Hindlimb muscle (tissue), 1 donor: ENCODE results near the gene PLXNA2. TPM values are rescaled to one million over a fixed set of nuclear protein-coding genes. Genes with fewer than 3 reads are reported as not detected.

Experiments used
- DNase-seq: peaks from one replicate; pipeline ENCODE4 v3.0.0-alpha.2; 2013
- polyA plus RNA-seq: library from polyadenylated mRNA; unstranded; fragments of 120-200 nt; gene quantifications from one replicate; pipeline ENCODE4 v1.2.1, GENCODE V29; 2013; ENCODE audit not compliant: insufficient read length

Gene PLXNA2
- polyA plus RNA-seq, 1 donor = 43.8 TPM

DNA sequence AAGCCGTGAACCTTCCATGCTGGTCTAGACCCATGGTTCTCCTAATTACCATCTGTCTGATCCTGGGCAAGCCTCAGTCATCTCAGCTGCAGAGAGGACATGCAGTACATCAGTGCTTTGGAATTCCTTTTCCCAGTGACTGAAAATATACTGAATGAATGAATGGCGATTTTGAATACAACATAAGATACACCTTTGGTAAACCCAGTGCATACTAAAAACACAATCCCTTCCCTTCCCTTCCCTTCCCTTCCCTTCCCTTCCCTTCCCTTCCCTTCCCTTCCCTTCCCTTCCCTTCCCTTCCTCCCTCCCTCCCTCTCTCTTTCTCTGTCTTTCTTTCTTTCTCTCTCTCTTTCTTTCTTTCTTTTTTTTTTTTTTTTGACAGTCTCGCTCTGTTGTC, 21.3 kb upstream of the PLXNA2 start:
- no peak for DNase-seq

DNA sequence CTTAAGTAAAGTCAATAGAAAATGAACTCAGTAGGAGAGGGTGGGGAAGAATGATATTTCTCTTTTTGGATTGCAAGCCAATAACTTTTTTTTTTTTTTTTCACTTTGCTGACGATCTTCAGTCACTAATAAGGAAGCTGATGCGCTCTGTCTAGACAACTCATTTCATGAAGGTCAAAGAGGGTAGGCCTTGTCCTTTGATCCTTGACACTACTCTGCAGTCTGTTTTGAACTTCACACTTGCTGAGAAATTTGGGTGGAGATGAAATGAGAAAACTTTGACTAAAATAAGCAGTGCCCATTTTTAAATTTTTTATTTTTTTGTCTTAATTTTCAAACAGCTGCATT, 20.9 kb upstream of the PLXNA2 start:
- DNase-seq = no peak

DNA sequence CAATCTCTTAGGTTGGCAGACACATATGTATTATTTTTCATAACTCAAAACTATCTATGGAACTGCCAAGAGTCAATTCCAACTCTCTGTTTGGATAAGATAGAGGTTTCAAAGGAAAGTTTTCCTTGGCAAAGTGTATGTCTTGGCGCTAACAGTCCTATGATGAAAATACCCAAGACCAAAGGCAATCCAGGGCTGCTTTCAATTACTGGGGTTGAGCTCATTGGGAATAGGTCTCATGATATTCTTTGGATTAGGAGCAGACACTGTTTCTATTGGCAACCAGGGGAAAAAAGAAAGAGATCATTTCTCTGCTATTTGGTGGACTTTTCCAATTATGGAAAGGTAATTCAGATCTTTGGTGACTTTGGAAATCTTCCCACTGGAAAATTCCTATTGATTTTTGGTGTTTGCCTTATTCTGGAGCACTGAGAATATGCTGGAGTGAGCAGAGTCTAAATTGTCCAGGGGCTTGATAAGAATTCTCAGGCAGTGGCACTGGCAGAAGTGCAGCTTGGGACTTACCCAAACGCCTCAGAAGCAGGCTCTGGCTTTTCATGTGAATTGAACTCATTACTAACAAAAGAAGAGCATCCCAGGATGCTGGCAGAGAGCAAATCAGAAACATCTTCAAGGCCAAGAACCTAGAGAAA, 20.4 kb upstream of the PLXNA2 start:
- DNase-seq = no peak

DNA sequence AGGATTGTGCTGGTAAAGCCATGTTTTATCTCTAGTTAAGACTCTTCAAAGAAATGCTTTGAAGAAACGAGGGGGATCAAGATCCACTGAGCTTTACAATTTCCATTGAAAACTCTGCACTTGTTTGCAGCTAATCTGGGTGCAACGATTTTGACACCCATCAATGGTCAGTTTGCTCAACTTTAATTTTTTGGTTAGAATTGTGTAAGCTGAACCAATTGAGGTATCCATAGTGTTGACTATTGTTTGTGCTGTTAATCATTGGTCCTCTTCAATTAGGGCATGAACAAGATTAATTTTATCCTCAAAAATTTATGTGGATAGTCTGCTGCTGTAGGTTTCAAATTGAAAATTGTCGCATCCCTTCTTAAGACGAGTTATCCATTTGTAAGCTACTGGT, 17.7 kb upstream of the PLXNA2 start:
- no peak for DNase-seq

DNA sequence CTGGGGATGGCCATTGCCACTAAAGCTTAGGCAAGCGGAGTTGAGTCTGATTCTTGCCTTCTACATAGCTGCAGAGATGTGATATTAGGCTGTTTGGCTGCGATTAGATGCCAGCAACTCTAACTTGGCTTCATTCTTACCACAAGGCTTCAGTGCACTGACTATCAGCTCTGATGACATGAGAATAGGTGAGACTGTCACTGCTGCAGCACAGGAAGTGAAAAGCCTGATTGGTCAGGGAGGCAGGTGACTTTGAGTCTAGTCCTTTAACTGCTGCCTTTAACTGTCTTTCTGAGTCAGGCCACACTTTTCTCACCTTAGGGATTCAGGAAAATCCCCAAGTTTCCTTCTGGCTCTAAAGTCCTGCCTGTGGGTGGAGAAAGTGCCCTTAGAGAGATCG, 14.1 kb upstream of the PLXNA2 start:
- no peak for DNase-seq

DNA sequence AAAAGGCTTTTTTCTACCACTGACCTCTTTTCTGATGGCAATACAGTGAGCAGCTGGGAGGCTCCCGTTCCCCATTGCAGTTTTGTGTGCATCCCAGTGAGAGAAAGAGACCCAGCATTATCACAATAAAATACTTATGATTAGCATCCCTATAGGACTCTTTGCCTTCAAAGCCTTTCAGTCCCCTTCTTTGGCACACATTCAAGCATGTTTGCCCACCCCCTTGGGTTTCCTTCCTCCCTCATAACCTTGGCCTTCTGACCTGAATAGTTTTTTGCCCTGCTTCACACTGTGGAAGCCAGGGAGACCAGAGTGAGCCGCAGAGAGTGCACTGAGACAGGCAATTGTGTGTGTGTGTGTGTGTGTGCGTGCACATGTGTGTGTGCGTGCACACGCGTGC, 13.2 kb upstream of the PLXNA2 start:
- DNase-seq = no peak

DNA sequence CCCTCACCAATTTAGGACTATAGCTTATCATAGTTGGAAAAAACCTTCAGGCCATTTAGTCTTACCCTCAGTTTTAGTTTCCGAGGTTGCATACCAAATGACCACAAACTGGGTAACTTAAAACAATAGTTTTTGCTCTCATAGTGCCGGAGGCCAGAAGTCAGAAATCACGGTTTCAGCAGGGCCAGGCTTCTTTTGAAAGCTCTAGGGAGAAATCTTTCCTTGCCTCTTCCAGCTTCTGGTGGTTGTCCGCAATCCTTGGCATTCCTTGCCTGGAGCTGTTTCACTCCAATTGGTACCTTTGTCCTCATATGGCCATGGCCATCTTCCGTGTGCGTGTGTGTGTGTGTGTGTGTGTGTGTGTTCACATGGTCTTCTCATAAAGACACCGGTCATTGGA, 12.4 kb upstream of the PLXNA2 start:
- no peak for DNase-seq

DNA sequence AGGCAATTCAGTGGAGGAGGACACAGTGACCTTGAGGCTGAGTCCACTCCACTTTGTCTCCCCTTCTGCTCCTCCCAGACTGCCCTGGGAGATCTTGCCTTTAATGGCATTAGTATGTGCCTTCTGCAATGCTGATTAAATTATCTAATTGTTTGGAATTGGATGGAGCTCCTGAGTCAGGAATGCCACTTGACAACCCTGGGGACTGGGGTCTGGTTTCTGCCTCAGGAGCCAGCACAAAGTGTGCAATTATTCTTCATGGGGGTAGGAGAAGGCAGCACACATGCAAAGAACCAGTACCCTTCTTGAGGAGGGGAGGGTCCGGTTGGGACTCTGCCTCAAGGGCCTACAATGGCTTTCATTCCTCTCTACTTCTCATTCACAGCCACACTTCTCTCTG, 11.9 kb upstream of the PLXNA2 start:
- DNase-seq = no peak

DNA sequence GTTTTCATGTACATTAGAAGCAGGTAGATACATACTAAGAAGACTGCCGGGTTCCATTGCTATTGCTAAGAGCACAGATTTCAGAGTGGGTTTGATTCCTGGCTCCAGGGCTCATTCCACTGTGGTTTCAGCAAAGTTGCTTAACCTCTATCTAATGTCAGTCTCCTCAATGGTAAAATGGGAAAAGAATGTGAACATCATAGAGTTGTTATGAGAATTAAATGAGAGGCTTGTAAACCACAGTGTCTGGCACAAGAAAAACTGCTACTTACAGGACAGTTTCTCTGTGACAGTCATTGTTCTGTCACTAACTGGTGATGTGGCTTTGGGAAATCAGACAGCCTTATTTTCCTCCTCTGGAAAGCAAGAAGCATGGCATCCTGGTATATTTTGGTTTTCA, 10.7 kb upstream of the PLXNA2 start:
- no peak for DNase-seq

DNA sequence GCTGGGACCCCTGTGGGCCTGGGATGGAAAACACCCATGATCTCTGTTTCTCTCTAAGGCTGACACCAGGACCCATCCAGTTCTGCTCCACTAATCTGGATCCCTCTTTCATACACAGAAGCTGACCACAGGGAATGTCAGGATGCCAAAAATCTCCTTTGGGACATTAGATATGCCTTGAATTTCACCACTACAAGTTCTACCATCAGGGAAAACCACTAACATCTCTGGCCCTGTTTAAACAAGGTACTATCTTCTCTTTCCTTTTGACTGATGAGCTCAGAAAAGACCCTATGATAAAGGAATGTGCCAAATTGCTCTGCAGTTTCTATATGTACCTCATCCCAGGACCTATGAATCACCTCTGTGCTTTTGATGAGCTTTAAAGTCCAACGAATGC, 10.2 kb upstream of the PLXNA2 start:
- no peak for DNase-seq

DNA sequence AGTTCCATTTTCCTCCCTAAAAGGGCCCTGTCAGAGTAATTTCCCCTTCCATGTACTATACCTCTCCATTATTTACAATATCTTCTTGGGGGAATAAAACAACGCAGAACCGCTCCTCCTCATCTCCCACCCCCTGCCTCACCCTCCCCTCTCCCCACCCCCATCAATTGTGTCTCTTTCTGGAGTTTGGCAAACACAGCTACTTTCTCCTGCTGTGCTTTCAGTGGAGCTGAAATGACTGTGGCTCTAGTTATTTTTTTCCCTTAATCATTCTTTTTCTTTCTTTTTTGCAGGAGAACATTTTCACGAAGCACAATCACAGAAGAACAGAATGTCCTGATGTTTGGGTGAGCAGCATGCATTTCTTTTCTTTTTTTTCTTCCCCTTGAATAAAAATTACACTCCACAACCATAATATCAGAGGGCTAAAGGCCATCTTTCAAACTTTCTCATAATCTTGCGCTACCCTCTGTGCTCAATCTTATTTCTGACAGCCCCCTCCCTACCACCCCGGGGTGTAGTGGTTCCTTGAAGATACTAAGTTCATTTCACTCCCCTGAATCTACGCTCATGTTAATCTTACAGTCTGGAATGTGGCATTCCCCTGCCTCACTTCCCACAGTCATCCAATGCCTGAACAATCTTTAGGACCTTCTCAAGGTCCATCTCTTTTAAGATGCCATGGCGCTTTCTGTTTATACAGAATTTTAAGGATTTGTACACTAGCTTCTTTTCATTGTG, 8.8 kb upstream of the PLXNA2 start:
- no peak for DNase-seq

DNA sequence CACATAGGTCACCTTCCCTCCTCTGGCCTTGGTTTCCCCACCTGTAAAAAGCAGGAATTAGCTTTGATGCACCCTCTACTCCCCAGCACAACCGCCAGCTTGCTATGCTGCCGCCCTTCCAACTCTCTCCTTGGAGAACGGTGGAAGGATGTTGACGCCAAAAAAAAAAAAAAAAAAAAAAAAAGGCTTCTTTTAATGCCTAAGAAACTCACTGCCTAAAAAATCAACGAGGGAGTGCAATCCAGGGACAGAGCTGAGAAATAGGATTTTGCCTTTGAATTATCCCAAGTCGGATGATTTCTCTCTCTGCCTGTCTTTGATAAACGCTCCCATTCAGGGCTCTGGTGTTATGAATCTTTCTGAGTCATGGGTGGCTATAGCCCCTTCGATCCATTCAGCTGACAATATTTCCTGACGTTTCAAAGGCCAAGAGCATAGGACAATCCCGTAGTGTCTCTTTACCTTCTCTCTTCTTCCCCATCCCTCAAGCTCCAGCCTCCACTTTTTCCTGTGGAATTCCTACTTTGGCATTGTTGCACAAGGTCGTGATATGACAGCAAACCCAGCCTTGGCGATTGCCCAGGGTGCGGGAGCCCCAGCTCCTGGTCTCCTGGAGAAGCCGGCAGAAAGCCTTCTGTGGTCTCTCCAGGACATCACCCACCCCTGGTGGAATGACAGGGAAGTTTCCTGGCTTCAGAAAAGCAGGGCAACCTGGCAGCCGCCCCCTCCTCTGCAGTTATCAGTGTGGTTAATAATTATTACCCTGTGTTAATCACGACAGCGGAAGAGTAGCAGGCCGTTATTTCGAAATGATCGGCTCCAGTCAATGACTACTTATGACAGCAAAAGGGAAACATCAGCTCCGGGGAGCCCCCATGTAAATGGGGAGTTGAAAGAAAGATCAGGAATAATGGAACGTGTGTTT, 8.0 kb upstream of the PLXNA2 start:
- no peak for DNase-seq

DNA sequence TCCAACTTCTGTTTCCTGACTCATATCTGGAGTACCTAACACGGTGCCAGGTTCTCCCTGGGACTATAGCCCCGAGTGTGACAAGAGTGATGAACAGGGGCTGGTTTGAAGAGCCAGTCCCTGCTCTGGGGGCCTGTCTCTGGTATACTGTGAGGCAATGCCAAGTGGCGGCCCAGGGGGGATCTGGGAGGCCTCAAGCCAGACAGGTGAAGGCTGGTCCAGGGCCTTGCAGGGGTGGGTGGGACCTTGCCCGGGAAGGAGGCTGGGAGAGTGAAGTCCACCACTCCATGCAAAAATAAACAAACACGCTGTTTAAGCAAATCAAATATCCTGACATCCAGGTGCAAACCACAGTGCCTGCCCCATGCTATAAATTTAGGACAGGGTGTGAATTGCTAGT, 6.8 kb upstream of the PLXNA2 start:
- DNase-seq = no peak

DNA sequence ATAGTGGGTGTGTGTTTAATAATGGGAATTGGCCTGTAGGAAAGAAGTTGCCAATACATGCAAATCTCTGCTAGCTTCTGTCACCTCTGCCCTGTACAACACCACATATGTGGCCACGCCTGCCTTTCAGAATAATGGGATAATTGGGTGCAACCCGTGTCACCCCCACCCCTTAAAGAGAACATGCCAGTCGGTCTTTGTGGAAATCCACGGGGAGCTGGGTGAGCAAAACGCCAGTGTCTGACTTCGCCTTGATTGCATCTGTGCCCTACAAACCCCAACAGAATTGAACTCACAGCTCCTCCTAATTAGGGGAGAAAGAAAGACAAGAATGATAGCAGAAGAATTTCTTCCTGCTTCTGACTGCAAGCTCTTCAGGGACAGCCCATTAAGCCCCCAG, 6.4 kb upstream of the PLXNA2 start:
- no peak for DNase-seq

DNA sequence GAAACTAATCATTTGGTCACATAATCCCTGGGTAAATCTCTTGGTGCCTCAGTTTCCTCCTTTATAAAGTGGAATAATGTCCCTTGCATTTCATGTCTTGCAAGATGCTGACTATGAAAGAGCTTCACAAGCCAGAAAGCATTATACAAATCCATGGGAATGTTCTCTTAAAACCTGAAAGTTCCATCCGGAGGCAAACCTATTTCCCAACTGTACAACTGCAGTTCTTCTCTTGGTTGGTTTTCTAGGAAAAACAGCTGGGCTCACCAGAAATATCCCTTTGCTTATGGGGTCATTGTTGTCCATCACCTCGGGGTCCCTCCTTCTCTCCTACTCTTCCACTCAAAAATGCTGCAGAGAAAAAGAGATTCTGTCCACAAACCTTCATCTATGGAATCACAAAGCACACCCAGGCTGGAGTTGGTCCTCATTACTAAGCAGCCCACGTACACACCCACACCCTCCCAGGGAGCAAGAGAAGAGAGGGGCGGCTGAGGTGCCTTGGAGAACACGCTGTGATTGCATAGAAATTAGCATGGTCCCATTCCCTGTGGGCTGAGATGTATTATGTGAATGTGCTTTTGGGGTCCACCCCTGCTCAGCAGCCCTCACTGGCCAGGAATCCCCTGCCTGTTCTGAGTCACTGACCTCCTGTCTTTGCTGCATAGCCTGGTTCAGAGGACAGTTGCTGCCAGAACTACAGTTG, 5.0 kb upstream of the PLXNA2 start:
- DNase-seq = no peak

DNA sequence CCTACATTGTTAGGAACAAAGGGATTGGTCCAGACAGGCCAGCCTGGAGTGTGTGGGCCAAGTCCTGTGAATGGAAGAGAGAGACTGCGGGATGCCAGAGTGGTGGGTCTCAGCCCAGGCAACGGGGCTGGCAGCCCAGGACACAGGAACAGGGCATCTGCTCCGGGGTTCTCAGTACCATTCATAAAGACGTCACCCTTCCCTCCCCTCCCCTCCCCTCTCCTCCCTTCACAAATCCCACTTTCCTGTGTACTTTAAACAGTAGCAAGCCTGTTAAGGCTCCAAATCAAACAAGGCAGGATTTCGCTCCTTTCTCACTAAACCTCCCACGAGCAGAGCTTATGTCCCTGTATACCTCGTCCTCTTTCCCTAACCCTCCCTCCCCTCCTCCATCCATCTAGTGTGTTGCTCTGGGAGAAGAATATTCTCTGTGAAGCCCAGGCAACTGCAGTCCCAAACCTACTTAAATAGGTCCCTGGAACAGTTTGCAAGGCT, 4.2 kb upstream of the PLXNA2 start:
- DNase-seq = no peak

DNA sequence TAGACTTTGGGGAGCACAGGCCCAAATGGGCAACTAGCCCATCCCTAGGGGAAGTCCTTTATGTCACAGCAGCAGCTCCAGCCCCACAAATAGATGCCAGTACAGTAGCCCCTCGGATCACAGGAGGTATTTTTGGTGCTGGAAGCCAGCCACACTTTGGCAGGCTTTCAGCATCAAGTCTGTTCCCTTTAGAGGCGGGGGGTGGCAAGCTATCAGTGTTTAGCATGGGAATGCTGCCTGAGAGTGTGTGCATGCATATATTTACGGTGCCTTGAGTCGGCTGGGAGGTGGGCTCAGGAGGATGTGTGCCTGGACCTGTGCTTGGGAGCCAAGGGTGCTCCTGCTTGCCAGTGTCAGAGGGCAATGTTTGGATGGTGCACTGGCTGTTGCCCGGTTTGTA, 3.5 kb upstream of the PLXNA2 start:
- no peak for DNase-seq

DNA sequence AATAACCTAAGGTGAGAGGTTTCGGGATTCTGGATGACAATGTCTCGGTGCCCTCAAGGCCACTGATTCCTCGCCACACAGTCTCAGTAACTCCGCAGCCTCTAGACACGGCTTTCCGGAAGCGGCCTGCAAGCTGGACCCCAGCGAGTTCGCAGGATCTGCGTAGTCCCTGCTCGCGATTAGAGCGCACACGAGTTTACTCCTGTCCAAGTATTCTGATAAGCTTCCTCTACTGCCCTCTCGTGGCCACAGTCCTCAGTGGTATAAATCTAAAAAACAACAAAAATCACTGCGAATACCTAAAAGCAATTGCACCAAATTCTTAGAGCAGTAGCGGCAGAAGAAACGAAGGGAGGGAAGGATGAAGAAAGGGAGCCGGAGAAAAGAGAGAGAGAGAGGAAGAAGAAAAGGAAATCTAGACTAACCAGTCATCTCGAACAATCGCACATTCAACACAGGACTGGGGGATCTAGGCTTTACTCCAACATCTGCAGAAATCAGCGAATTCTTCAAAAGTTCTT, 1.1 kb upstream of the PLXNA2 start:
- DNase-seq = peak; percentile 89

DNA sequence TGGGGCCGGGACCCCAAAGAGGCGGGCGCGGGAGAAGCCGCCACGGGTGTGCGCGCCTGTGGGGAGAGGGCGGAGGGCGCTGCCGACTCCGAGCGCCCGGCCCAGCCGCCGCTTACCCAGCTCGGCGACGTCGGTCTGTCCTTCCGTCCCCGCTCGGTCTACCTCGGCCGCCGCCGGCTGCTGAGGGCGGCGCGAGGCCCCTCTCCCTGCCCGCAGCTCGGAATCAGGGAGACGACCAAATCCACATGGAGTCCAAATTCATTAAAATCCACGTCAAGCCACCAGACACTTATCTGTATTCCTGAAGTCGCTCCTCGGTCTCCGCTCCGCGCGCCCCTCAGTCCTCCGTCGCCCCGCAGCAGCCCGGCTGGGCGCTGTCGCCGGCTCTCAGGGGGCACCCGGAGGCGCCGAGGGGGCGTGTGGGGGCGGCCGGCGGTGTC, 637 bp downstream of the PLXNA2 start:
- no peak for DNase-seq

DNA sequence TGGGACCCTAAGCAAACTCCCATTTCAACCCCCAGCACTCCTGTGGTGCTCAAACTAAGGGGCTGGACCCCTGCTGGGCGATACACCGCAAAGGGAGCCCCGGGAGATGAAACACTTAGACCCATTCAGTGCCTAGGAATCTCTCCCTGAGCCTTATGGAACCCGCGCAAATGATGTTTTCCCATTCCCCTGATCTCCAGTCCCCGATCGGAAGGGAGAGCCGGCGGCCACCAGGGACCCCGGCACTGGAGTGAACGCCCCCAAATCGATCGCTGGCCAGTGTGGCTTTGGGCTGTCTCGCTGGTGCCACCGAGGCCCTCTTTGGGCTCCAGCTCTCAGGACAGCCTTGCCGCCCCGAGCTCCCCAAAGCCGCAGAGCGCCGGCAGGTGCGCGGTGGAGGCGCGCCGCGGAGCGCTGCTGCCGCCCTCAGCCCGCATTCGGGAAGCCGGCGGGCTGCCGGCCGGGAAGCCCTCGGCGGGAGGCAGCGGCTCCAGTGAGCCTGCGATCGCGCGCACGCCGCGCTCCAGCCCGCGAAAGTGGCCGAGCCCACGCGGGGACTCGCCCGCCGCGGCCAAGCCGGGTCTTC, 1.1 kb downstream of the PLXNA2 start:
- no peak for DNase-seq

DNA sequence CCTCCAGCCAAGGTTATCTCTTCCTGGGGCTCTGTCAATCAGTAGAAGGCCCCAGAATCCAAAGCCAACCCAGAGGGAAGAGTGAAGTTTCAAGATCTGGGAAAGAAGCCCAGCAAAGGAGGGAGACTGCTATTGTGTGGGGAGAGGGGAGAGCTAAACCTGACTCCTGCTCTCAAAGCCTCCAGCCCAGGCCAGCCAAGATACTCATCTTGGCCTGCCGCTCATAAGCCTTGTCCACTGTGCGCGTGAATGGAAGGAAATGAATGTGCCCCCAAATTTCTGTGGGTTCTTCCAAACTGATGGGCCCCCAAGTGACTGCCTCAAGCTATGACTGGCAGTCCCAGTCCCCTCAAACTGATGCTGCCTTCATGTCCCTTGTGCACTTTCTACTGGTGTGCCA, 2.0 kb downstream of the PLXNA2 start:
- DNase-seq = no peak

DNA sequence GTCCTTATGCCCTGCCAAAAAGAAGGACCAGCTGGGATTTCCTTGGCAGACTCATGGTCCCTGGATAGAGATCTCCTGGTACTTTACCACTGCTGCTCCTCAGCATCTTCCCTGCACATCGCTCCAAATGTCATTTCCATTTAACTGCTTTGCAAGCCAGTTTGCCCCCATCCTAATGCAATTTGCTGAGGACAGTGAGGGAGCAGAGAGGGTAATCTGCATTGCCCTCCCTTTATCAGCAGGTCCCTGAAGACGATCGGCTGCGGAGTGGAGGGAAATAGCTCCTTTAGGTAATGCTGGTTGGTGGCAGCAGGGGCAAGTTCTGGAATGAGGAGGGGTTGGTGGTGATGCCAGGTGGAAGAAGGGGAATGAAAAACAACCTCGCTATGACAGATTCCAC, 2.7 kb downstream of the PLXNA2 start:
- no peak for DNase-seq
